Breast epithelium (tissue), 4 donors: ENCODE data around the gene MX2. TPM values are rescaled to one million over a fixed set of nuclear protein-coding genes. Genes with fewer than 3 reads are reported as not detected.

Experiments
- DNase-seq, 2 donors: peaks; one replicate each; pipeline ENCODE4 v3.0.0-alpha.2; 2019; ENCODE audit warnings: low spot score in 2 of 2
- H3K27ac ChIP-seq, 2 donors: fragments of 200-600 bp; sonication (generic) in 1 of 2; one replicate each; pipeline ENCODE4 v1.5.1; 2016 to 2019; ENCODE audit warnings: mild to moderate bottlenecking in 1 of 2
- H3K27me3 ChIP-seq, 2 donors: fragments of 200-600 bp; sonication (generic) in 1 of 2; one replicate each; pipeline versions ENCODE4 v1.5.1 to v1.6.0; 2017 to 2019; ENCODE audit warnings: control low read depth in 1 of 2, mild to moderate bottlenecking in 1 of 2
- H3K36me3 ChIP-seq: fragments of 200-600 bp; one replicate; pipeline ENCODE4 v1.5.1; 2019
- H3K4me1 ChIP-seq, 2 donors: fragments of 200-600 bp; sonication (generic); one replicate each; pipeline ENCODE4 v1.5.1; 2016 to 2019; ENCODE audit warnings: control low read depth in 1 of 2
- H3K4me3 ChIP-seq, 3 donors: fragments of 200-600 bp; sonication (generic); 1 replicate in 2 of 3; 2 replicates in 1 of 3; pipeline ENCODE4 v1.5.1; 2016 to 2019; ENCODE audit warnings: mild to moderate bottlenecking in 3 of 3, moderate library complexity in 2 of 3
- H3K9me3 ChIP-seq, 2 donors: fragments of 200-600 bp; sonication (generic) in 1 of 2; one replicate each; pipeline ENCODE4 v1.5.1; 2016 to 2019; ENCODE audit warnings: control low read depth in 1 of 2
- CTCF ChIP-seq, 3 donors: fragments of 450-650 bp; IDR thresholded peaks; one replicate each; pipeline ENCODE4 v1.5.1; 2016 to 2017; ENCODE audit warnings: antibody characterized with exemption in 3 of 3, mild to moderate bottlenecking in 3 of 3, moderate library complexity in 3 of 3
- POLR2A ChIP-seq: fragments of 450-650 bp; IDR thresholded peaks from one replicate; pipeline ENCODE4 v1.6.1; 2016; ENCODE audit warnings: antibody characterized with exemption, mild to moderate bottlenecking, moderate library complexity
- POLR2AphosphoS5 ChIP-seq, 3 donors: sonication (generic); formaldehyde crosslinking; IDR thresholded peaks; one replicate each; pipeline ENCODE4 v1.6.1; 2017; ENCODE audit warnings: antibody characterized with exemption in 3 of 3
- intact Hi-C: fragments of 100-400 bp; cut with DNase I; formaldehyde crosslinking; loops from one replicate; pipeline ENCODE4 v1.15.1; 2023; ENCODE audit warnings: low total_unique reads
- total RNA-seq, 3 donors: library from RNA; depleted of rRNA; stranded (reverse); fragments of >200 nt; gene quantifications; one replicate each; pipeline ENCODE4 v1.1.0, GENCODE V29; 2016

MX2 gene
- total RNA-seq, 3 donors from 2014 or later = 8.9 to 31.5 (median 29.4) TPM

DNA sequence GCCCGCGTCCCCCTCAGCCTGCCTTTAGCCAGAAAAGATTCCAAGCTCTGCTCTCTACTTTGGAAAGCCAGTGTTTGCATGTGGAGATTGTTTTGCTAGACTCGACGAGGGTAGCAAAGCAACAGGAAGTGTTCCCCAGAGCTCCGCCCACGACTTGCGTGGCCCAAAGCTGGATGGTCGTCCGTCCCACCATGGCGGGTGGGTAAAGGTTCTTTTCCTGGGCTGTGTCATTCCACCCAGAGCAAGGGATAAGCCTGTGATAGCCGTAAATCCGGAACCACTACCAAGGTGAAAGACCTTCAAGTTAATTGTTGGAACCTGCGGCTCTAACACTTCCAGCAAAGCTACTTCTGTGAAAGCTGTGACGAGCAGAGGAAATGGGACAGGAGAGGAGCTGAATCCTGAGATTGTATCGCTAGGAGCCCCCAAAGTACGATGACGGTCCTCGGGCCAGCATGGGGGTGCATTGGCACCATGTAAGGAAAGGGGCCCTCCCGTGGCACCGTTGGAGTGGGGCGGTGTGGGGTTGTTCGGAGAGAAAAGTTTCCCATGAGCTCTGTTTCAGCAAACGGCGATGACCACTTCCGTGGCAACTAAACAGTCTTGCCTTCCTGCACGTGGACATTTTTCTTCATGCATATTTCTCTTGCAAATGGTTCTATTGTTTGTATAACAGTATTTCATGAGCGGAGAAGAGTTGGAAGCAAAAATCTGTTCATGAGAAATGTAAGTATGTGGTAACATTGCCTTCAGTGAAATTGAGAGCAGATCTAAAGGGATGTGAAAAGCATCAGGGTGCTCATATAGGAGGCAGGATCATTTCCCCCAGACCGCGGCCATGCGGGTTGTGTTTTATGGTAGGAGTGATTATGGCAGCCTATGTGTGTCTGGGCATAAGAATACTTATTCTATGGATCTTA, 8.4 kb downstream of the MX2 start:
- no peak for TF ChIP-seq POLR2AphosphoS5 (IDR thresholded peaks at IDR 0.05)
- no peak for TF ChIP-seq CTCF (IDR thresholded peaks at IDR 0.05)
- TF ChIP-seq POLR2A = no peak
- no peak for DNase-seq
- Histone ChIP-seq H3K36me3 (no peaks in the 10 kb centered on the region), H3K9me3 (no peaks in the 10 kb centered on the region), H3K27me3 (no peaks in the 10 kb centered on the region), H3K4me1 (no peaks in the 10 kb centered on the region), H3K4me3 (peak overlapping the region; percentile 34 to 65 (median 37)), H3K27ac (peak overlapping the region in 1 of 2 donors; percentile 86)
- intact Hi-C loops = loop anchor here (5.0 kb wide), 1 partner anchor 718 kb away; no protein-coding TSS in a partner anchor

DNA sequence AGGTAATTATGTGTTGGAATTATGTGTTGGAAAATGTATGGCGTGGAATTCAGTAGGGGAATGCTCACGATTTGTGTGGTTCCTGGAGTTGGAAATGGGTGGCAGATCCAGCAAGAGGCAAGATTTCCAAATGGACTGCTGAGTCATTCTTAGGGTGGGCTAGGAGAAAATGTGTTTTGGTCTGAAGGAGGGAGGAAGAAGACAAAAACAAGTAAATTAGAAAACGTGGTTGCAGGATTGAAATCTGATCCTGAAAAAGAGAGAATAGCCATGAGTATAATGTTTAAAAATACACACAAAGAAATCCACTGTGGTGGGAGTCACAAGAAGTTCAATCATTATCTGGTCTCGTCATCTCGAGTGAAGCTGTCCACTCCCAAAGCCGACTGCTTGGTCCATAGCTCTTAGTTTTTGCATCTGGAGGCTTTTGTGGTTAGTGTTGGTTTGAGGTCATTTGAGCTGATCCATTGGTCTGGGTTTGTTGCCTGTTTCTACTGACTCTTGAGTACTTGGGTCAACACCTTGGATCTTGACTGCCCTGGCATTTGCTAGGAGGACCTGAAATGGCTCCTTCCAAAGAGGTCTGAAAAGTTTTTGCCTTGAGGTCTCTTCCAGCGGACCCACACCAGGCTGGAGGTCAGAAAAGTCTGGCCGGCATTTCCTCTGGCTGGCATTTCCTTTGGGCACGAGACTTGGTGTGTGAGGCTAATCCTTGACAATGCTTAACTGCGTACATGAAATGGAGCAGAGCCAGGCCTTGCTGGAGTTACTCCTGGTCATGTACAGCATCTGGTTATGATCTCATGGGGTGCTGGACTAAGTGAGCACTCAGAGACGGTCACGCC, 9.2 kb downstream of the MX2 start:
- Histone ChIP-seq H3K4me3 (peak overlapping the region in 1 of 3 donors; percentile 37), H3K4me1 (no peaks in the 10 kb centered on the region), H3K36me3 (no peaks in the 10 kb centered on the region), H3K27me3 (no peaks in the 10 kb centered on the region), H3K27ac (peak overlapping the region in 1 of 2 donors; percentile 50), H3K9me3 (no peaks in the 10 kb centered on the region)
- no peak for TF ChIP-seq CTCF (IDR thresholded peaks at IDR 0.05)
- TF ChIP-seq POLR2A = no peak
- no peak for TF ChIP-seq POLR2AphosphoS5 (IDR thresholded peaks at IDR 0.05)
- intact Hi-C loops = loop anchor here (5.0 kb wide), 1 partner anchor 719 kb away; no protein-coding TSS in a partner anchor
- no peak for DNase-seq

DNA sequence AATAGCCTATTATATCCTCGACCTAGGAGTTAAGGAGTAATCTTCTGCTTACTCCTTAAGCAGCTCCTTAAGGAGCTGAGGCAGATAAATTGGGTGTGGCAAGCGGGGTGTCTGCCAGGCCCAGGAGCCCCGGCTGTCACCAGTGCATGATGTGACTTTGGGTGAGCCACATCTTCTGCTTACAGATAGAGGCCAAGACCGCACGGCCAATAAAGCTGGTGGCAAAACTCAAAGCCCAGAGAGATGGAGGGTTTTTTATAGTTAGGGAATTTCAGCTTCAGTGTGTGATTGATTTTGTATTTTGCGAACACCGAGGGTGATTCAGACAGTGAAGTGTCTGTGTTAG, 9.8 kb downstream of the MX2 start:
- intact Hi-C loops = loop anchor here (5.0 kb wide), 1 partner anchor 719 kb away; no protein-coding TSS in a partner anchor
- H3K27me3 ChIP-seq = no peaks in the 10 kb centered on the region
- no peaks in the 10 kb centered on the region for H3K9me3 ChIP-seq
- no peaks in the 10 kb centered on the region for H3K4me1 ChIP-seq
- no peaks in the 10 kb centered on the region for H3K36me3 ChIP-seq
- TF ChIP-seq POLR2AphosphoS5 (IDR thresholded peaks at IDR 0.05) = no peak
- no peak for TF ChIP-seq POLR2A
- H3K27ac ChIP-seq = peak overlapping the region in 1 of 2 donors; percentile 50
- DNase-seq = no peak
- peak overlapping the region in 1 of 3 donors; percentile 37 for H3K4me3 ChIP-seq

- Histone ChIP-seq H3K4me3 (no peak overlapping the region), H3K4me1 (no peaks in the 10 kb centered on the region), H3K36me3 (no peaks in the 10 kb centered on the region), H3K27ac (no peak overlapping the region), H3K27me3 (no peaks in the 10 kb centered on the region), H3K9me3 (no peaks in the 10 kb centered on the region)
- TF ChIP-seq POLR2A (no peak), CTCF (IDR thresholded peaks at IDR 0.05) (no peak), POLR2AphosphoS5 (IDR thresholded peaks at IDR 0.05) (no peak)
- DNase-seq = peak in 1 of 2 donors; percentile 15
- intact Hi-C loops = loop anchor here (5.0 kb wide), 1 partner anchor 721 kb away; no protein-coding TSS in a partner anchor
Measured at GRCh38 chr21:41373253-41373652, 11.4 kb downstream of the MX2 start.

DNA sequence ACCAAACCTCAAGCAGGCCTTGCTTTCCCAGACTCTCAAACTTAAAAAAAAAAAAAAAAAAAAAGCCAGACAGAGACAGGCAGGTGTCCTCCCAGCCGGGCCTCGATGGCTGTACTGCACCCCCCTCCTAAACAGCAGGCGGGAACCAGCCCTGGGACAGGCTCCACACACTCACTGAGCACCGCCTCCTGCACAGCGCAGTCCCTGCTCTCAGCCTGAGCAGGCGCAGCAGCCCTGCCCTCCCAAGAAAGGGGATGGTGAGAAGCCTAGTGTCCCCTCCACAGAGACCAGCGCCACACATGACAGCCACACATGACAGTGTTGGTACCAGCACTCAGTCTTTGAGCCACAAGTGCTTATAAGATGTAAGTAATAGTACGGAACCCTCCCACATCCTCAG, 11.9 kb downstream of the MX2 start:
- intact Hi-C loops = loop anchor here (5.0 kb wide), 1 partner anchor 721 kb away; no protein-coding TSS in a partner anchor
- TF ChIP-seq POLR2A (no peak), POLR2AphosphoS5 (IDR thresholded peaks at IDR 0.05) (no peak), CTCF (IDR thresholded peaks at IDR 0.05) (no peak)
- H3K9me3 ChIP-seq = no peaks in the 10 kb centered on the region
- no peaks in the 10 kb centered on the region for H3K4me1 ChIP-seq
- H3K36me3 ChIP-seq = no peaks in the 10 kb centered on the region
- DNase-seq = no peak
- no peak overlapping the region for H3K4me3 ChIP-seq
- H3K27me3 ChIP-seq = no peaks in the 10 kb centered on the region
- H3K27ac ChIP-seq = no peak overlapping the region
